Adrenal gland (tissue), 12 donors: ENCODE measurements around the gene RGS2. TPM values are rescaled to one million over a fixed set of nuclear protein-coding genes. Genes with fewer than 3 reads are reported as not detected.

Experiments
- DNase-seq, 7 donors: peaks; one replicate each; pipeline ENCODE4 v3.0.0-alpha.2; 2019 to 2020
- H3K27ac ChIP-seq, 5 donors: fragments of 200-600 bp; sonication (generic) in 4 of 5; 1 replicate in 3 of 5; 2 replicates in 2 of 5; pipeline versions ENCODE4 v1.5.1 to v1.8.0; 2016 to 2020; ENCODE audit warnings: mild to moderate bottlenecking in 1 of 5
- H3K27me3 ChIP-seq: fragments of 200-600 bp; 2 replicates; pipeline ENCODE4 v1.8.0; 2021
- H3K36me3 ChIP-seq, 2 donors: fragments of 200-600 bp; replicated peaks in 1 of 2; 1 replicate in 1 of 2; 2 replicates in 1 of 2; pipeline versions ENCODE4 v1.5.1 to v1.8.0; 2018 to 2022
- H3K4me1 ChIP-seq, 2 donors: fragments of 200-600 bp; replicated peaks in 1 of 2; 1 replicate in 1 of 2; 2 replicates in 1 of 2; pipeline versions ENCODE4 v1.5.1 to v1.8.0; 2018 to 2021
- H3K4me3 ChIP-seq, 4 donors: fragments of 200-600 bp; sonication (generic) in 3 of 4; one replicate each; pipeline ENCODE4 v1.5.1; 2016 to 2018
- H3K9me3 ChIP-seq, 3 donors: fragments of 200-600 bp; sonication (generic) in 1 of 3; replicated peaks in 1 of 3; 1 replicate in 2 of 3; 2 replicates in 1 of 3; pipeline versions ENCODE4 v1.5.1 to v1.8.0; 2016 to 2021
- POLR2A ChIP-seq, 2 donors: fragments of 450-650 bp; IDR thresholded peaks; one replicate each; pipeline ENCODE4 v1.6.1; 2017; ENCODE audit warnings: antibody characterized with exemption in 2 of 2, mild to moderate bottlenecking in 2 of 2, moderate library complexity in 1 of 2
- WGBS, 4 donors: extraction: QIAGEN DNeasy Blood & Tissue Kit in 2 of 4; methylation state at CpG; one replicate each; pipeline versions ENCODE4 v1.1.5 to v1.1.7; 2013 to 2017; 5-methylcytosine and 5-hydroxymethylcytosine counted together
- intact Hi-C, 2 donors: fragments of 100-400 bp; cut with DNase I; formaldehyde crosslinking; loops; one replicate each; pipeline versions ENCODE4 v1.14.1 to v1.15.0; 2022 to 2023
- polyA plus RNA-seq, 3 donors: library from polyadenylated mRNA; stranded (reverse); fragments of 200-250 nt in 2 of 3; fragments of 350-450 nt in 1 of 3; fragmentation: Illumina TruSeq in 1 of 3; extraction: RNeasy Lipid Tissue Mini Kit (QIAGEN cat#74804) in 1 of 3; gene quantifications; one replicate each; pipeline ENCODE4 v1.2.3, GENCODE V29; 2013 to 2014
- total RNA-seq, 9 donors: library from RNA; depleted of rRNA in 4 of 9; stranded (reverse); fragments of >200 nt in 4 of 9; fragments of 120-200 nt in 1 of 9; fragmentation: NEBNext Ultra II Directional in 1 of 9; extraction: Animal tissue kit (Norgen Biotek cat#: 25700) in 1 of 9; gene quantifications; one replicate each; pipeline versions ENCODE4 v1.1.0 to v1.2.4, GENCODE V29; 2013 to 2023
- TF ChIP-seq, protein P1 (sequence below), 6 experiments: fragments of 450-650 bp in 4 of 6; fragments of 200-600 bp in 2 of 6; sonication (generic) in 1 of 6; IDR thresholded peaks; 1 replicate in 5 of 6; 2 replicates in 1 of 6; pipeline versions ENCODE4 v1.5.1 to v1.8.0; 2016 to 2021; ENCODE audit warnings: antibody characterized with exemption in 6 of 6, mild to moderate bottlenecking in 2 of 6, moderate library complexity in 1 of 6
- donor health status: healthy with polysubstance abuse.
- donor health status: Bipolar disorder and iron deficiency.
- donor health status: DM: yes; HTN: yes; CAD: no.
- donor health status: DM: no; HTN: no; CAD: no.
- donor health status: DM: no; HTN: no; CAD: no.
- donor health status: DM: yes; HTN: yes; CAD: no.

RGS2 gene
- total and polyA plus RNA-seq, 12 donors = 96.9 to 476 (median 162) TPM

DNA sequence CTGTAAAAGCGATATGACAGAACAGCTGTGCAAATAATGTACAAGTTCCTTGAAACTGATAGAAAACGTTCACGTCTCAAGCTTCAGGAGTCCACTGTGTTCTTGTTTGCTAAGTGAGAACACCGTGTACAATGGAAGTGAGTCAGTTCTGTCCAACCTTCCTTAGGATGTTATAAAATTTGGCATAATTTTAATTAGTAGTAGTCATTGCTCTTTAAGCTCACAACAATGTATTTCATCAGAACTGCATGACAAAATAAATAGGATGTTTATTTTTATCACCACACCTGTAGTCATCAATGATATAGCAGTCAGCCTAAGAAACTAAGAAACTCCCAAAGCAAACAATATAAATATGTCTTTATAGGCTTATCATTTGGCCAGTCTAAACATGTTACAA, 53.0 kb downstream of the RGS2 start:
- H3K27me3 ChIP-seq = no peaks in the 10 kb centered on the region
- H3K36me3 ChIP-seq = no peaks in the 10 kb centered on the region
- H3K9me3 ChIP-seq = no peaks in the 10 kb centered on the region
- peaks cover 0 to 6% of the 10 kb centered on the region in 2 donors for H3K4me1 ChIP-seq
- intact Hi-C loops = no loop called here
- no peak overlapping the region for H3K4me3 ChIP-seq
- H3K27ac ChIP-seq = no peak overlapping the region
- 75 to 88% (median 82%) methylated on average over 4 of the region's 4 CpGs for WGBS, 4 donors
- DNase-seq = no peak
- TF ChIP-seq, protein P1, sequence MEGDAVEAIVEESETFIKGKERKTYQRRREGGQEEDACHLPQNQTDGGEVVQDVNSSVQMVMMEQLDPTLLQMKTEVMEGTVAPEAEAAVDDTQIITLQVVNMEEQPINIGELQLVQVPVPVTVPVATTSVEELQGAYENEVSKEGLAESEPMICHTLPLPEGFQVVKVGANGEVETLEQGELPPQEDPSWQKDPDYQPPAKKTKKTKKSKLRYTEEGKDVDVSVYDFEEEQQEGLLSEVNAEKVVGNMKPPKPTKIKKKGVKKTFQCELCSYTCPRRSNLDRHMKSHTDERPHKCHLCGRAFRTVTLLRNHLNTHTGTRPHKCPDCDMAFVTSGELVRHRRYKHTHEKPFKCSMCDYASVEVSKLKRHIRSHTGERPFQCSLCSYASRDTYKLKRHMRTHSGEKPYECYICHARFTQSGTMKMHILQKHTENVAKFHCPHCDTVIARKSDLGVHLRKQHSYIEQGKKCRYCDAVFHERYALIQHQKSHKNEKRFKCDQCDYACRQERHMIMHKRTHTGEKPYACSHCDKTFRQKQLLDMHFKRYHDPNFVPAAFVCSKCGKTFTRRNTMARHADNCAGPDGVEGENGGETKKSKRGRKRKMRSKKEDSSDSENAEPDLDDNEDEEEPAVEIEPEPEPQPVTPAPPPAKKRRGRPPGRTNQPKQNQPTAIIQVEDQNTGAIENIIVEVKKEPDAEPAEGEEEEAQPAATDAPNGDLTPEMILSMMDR (IDR thresholded peaks at IDR 0.05) = no peak
- TF ChIP-seq POLR2A (IDR thresholded peaks at IDR 0.05) = no peak

Other genes starting within 250 kb of the RGS2 start
- gene RGS1, start 233.3 kb upstream of the RGS2 start, total RNA-seq = 10 to 100 TPM in 5 of 9 donors, 1 to 10 TPM in 4; 2.4 to 69.3 (median 12.2) TPM
- gene RGS1, start 233.3 kb upstream of the RGS2 start, polyA plus RNA-seq = 100 to 1,000 TPM in 1 of 3 donors, 1 to 10 TPM in 2; 5.2 to 124 (median 6.0) TPM
- under 1 TPM in 2 of 9 donors, not detected in 7; 0.06 to 0.51 TPM for gene RGS13, start 172.9 kb upstream of the RGS2 start, total RNA-seq
- gene RGS13, start 172.9 kb upstream of the RGS2 start, polyA plus RNA-seq = under 1 TPM in 1 of 3 donors, not detected in 2; 0.13 TPM